ENCODE results near the gene PLTP. TPM values are rescaled to one million over a fixed set of nuclear protein-coding genes. Genes with fewer than 3 reads are reported as not detected.
A peak's percentile ranks its signal among the peaks of the same experiment; 100 is the strongest.

Gene PLTP
- polyA plus RNA-seq, 1 donor from 2014 or later, result 7.0 TPM

GRCh38 chr20:45880988-45881788 is 30.8 kb downstream of the PLTP start, which contains the start of gene ZSWIM1:
Gene ZSWIM1 (plus strand): TSS chr20:45881227. CDS start chr20:45882593, 1,366 bp downstream.
- no peaks in the 10 kb centered on the region for H3K9me3 ChIP-seq (ENCODE audit: low read length)
- no peaks in the 10 kb centered on the region for H4K20me1 ChIP-seq (ENCODE audit: insufficient read depth)
- H3K36me3 ChIP-seq (ENCODE audit: insufficient read depth, low read length), result no peaks in the 10 kb centered on the region
- H3K9ac ChIP-seq (ENCODE audit: low read length), result peak within 1 kb of the TSS; percentile 64
- no peaks in the 10 kb centered on the region for H3K27me3 ChIP-seq (ENCODE audit: insufficient read depth, low read depth, low read length)
- peak within 1 kb of the TSS; percentile 6 for H2AFZ ChIP-seq (ENCODE audit: low read depth, low read length)
- TF ChIP-seq EZH2 (IDR thresholded peaks at IDR 0.05; ENCODE audit: borderline replicate concordance, insufficient read depth, low read length, poor library complexity, severe bottlenecking) (no peak), CTCF (IDR thresholded peaks at IDR 0.05; ENCODE audit: poor library complexity, severe bottlenecking) (peak; percentile 24), SMC3 (conservative IDR thresholded peaks at IDR 0.05; ENCODE audit: poor library complexity) (no peak), EP300 (conservative IDR thresholded peaks at IDR 0.05; ENCODE audit: poor library complexity, severe bottlenecking) (no peak), REST (IDR thresholded peaks at IDR 0.05; ENCODE audit: borderline replicate concordance) (peak; percentile 92), MXI1 (conservative IDR thresholded peaks at IDR 0.05; ENCODE audit: poor library complexity, severe bottlenecking) (peak; percentile 81), POLR2AphosphoS5 (IDR thresholded peaks at IDR 0.05) (peak; percentile 94), TAF1 (IDR thresholded peaks at IDR 0.05; ENCODE audit: low read depth) (peak; percentile 87), RAD21 (conservative IDR thresholded peaks at IDR 0.05) (no peak)
- no peaks in the 10 kb centered on the region for H3K9me2 ChIP-seq (ENCODE audit: insufficient read depth, low read length)
- no peaks in the 10 kb centered on the region for H3F3A ChIP-seq (ENCODE audit: insufficient read depth, low read length, poor library complexity, severe bottlenecking)
- H3K4me3 ChIP-seq (ENCODE audit: low read length), result peak within 1 kb of the TSS; percentile 67
- H3K4me2 ChIP-seq (ENCODE audit: low read length), result peak within 1 kb of the TSS; percentile 68
- peaks cover 12% of the 10 kb centered on the region for H3K79me2 ChIP-seq (replicated peaks; ENCODE audit: insufficient read depth, low read length)
- peak within 1 kb of the TSS; percentile 68 for H3K27ac ChIP-seq (ENCODE audit: low read length)

GRCh38 chr20:45878076-45878761 is 33.7 kb downstream of the PLTP start:
- Histone ChIP-seq H4K20me1 (ENCODE audit: insufficient read depth) (no peaks in the 10 kb centered on the region), H2AFZ (ENCODE audit: low read depth, low read length) (no peak overlapping the region), H3K4me3 (ENCODE audit: low read length) (no peak overlapping the region), H3K4me2 (ENCODE audit: low read length) (no peak overlapping the region), H3F3A (ENCODE audit: insufficient read depth, low read length, poor library complexity, severe bottlenecking) (no peaks in the 10 kb centered on the region), H3K36me3 (ENCODE audit: insufficient read depth, low read length) (no peaks in the 10 kb centered on the region), H3K9me3 (ENCODE audit: low read length) (no peaks in the 10 kb centered on the region), H3K79me2 (replicated peaks; ENCODE audit: insufficient read depth, low read length) (peaks cover 12% of the 10 kb centered on the region), H3K27ac (ENCODE audit: low read length) (no peak overlapping the region), H3K9ac (ENCODE audit: low read length) (no peak overlapping the region), H3K9me2 (ENCODE audit: insufficient read depth, low read length) (no peaks in the 10 kb centered on the region), H3K27me3 (ENCODE audit: insufficient read depth, low read depth, low read length) (no peaks in the 10 kb centered on the region)
- TF ChIP-seq CTCF (IDR thresholded peaks at IDR 0.05; ENCODE audit: poor library complexity, severe bottlenecking) (no peak), TAF1 (IDR thresholded peaks at IDR 0.05; ENCODE audit: low read depth) (no peak), EZH2 (IDR thresholded peaks at IDR 0.05; ENCODE audit: borderline replicate concordance, insufficient read depth, low read length, poor library complexity, severe bottlenecking) (no peak), EP300 (conservative IDR thresholded peaks at IDR 0.05; ENCODE audit: poor library complexity, severe bottlenecking) (no peak), POLR2AphosphoS5 (IDR thresholded peaks at IDR 0.05) (no peak), RAD21 (conservative IDR thresholded peaks at IDR 0.05) (no peak), MXI1 (conservative IDR thresholded peaks at IDR 0.05; ENCODE audit: poor library complexity, severe bottlenecking) (no peak), REST (IDR thresholded peaks at IDR 0.05; ENCODE audit: borderline replicate concordance) (no peak), SMC3 (conservative IDR thresholded peaks at IDR 0.05; ENCODE audit: poor library complexity) (no peak)

All from neural cell (in vitro differentiated cells).